ENCODE data around the gene FLOT2. TPM values are rescaled to one million over a fixed set of nuclear protein-coding genes. Genes with fewer than 3 reads are reported as not detected.
"Not testable (repeated sequence)": the region's sequence is repeated elsewhere in the genome, so short reads cannot be mapped to it uniquely, and the experiment has no call there.

FLOT2 gene
- total and polyA plus RNA-seq, 7 donors, result 30.4 to 81.1 (median 40.8) TPM

DNA sequence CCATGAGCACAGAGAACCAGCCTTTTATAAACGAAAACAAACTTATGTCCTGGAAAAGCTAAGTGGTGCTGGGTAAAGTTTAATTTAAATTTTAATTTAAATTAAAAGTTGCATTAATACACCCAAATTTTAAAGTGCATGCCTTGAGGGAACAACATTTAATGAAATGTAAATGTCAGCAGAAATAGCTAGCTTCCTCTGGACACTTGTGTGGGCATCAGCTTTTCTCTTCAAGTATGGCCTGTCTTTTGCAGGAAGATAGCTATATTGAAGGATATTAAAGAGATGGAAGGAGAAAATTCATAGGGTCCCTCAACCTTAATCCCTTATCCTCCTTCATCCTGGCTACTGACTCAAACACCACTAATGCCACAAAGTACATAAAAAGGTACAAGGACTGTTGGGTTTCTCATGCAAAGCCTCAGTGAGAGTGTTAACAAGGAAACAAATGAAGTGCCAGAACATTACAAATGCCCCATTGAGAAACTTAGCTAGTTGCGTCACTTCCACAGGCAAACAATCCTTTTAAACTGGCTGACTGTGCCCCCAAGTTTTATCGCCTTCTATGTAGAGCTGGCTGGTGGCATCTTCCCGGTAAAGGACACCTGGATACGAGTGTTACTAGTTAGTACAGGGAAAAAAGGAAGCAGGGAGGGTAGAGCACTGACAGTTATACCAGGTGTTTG is 39.7 kb upstream of the FLOT2 start:
- Histone ChIP-seq H3K27ac (peak overlapping the region; percentile 80), H3K27me3 (ENCODE audit: insufficient read depth in 3 of 3, low read length in 2 of 3) (no peaks in the 10 kb centered on the region), H3K36me3 (ENCODE audit: insufficient read depth in 1 of 2, low read depth in 1 of 2) (no peaks in the 10 kb centered on the region), H3K4me3 (no peak overlapping the region), H3K4me1 (peaks cover 87% of the 10 kb centered on the region), H3K9me3 (no peaks in the 10 kb centered on the region)
- DNase-seq (no peak), ATAC-seq (peak in 3 of 4 donors; percentile 31 to 66 (median 47))
- WGBS, 3 donors, result 41 to 72% (median 49%) methylated on average over 5 of the region's 5 CpGs
- TF ChIP-seq, protein P1, sequence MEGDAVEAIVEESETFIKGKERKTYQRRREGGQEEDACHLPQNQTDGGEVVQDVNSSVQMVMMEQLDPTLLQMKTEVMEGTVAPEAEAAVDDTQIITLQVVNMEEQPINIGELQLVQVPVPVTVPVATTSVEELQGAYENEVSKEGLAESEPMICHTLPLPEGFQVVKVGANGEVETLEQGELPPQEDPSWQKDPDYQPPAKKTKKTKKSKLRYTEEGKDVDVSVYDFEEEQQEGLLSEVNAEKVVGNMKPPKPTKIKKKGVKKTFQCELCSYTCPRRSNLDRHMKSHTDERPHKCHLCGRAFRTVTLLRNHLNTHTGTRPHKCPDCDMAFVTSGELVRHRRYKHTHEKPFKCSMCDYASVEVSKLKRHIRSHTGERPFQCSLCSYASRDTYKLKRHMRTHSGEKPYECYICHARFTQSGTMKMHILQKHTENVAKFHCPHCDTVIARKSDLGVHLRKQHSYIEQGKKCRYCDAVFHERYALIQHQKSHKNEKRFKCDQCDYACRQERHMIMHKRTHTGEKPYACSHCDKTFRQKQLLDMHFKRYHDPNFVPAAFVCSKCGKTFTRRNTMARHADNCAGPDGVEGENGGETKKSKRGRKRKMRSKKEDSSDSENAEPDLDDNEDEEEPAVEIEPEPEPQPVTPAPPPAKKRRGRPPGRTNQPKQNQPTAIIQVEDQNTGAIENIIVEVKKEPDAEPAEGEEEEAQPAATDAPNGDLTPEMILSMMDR (IDR thresholded peaks at IDR 0.05), result no peak
- intact Hi-C loops (cut with DNase I), result no loop called here

DNA sequence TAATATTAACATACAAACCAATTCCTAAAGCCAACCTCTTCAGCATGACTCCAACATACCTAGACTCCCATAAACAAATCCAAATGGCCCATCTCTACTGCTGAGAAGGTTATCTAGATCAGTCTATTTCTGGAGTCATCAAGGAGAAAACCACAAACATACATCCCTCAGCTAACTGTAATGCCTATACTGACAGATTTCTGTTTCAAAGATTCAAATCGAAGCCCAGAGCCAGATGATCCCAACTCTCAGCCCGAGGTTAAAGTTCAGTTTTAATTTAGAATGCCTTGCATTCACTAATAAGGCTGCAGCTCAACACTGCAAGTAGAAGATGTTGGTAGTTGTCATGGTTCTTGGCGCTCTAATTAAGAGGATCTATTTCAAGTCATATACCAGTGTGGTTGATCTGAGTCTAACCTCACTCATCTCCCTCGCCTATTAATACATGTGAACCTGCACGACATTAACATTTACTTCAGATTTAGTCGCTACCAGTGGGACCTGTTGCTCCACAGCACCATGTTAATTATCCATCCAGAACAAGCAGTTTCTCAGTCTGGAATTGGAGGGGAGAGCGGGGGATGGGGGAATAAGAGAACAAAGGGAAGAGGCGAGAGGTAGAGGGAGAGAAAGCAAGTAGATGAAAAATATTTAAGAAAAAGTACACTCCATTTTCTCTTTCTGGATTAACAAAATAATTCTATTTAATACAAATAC is 38.4 kb upstream of the FLOT2 start:
- DNase-seq, result no peak
- no peak for ATAC-seq
- no peaks in the 10 kb centered on the region for H3K36me3 ChIP-seq (ENCODE audit: insufficient read depth in 1 of 2, low read depth in 1 of 2)
- H3K27ac ChIP-seq, result peak overlapping the region; percentile 80
- no peak overlapping the region for H3K4me3 ChIP-seq
- peaks cover 74% of the 10 kb centered on the region for H3K4me1 ChIP-seq
- H3K27me3 ChIP-seq (ENCODE audit: insufficient read depth in 3 of 3, low read length in 2 of 3), result no peaks in the 10 kb centered on the region
- TF ChIP-seq, protein P1 (IDR thresholded peaks at IDR 0.05), result no peak
- 65 to 87% (median 69%) methylated on average over 8 of the region's 8 CpGs for WGBS, 3 donors
- no peaks in the 10 kb centered on the region for H3K9me3 ChIP-seq
- intact Hi-C loops (cut with DNase I), result no loop called here

DNA sequence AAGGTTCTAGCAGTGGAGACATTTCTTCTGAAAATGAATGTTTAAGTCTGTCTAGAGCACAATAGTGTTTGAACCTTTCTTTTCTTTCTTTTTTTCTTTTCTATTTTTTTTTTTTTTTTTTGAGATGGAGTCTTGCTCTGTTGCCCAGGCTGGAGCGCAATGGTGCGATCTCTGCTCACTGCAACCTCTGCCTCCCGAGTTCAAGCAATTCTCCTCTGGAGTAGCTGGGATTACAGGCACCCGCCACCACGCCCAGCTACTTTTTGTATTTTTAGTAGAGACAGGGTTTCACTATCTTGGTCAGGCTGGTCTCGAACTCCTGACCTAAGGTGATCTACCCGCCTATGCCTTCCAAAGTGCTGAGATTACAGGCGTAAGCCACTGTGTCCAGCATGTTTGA is 37.0 kb upstream of the FLOT2 start:
- peaks cover 63% of the 10 kb centered on the region for H3K4me1 ChIP-seq
- DNase-seq; intact Hi-C loops (cut with DNase I); H3K36me3 ChIP-seq (ENCODE audit: insufficient read depth in 1 of 2, low read depth in 1 of 2); H3K27ac ChIP-seq; ATAC-seq; H3K9me3 ChIP-seq; H3K4me3 ChIP-seq; H3K27me3 ChIP-seq (ENCODE audit: insufficient read depth in 3 of 3, low read length in 2 of 3): not testable (repeated sequence)
- WGBS, 3 donors, result 95 to 99% (median 97%) methylated on average over 8 of the region's 8 CpGs

DNA sequence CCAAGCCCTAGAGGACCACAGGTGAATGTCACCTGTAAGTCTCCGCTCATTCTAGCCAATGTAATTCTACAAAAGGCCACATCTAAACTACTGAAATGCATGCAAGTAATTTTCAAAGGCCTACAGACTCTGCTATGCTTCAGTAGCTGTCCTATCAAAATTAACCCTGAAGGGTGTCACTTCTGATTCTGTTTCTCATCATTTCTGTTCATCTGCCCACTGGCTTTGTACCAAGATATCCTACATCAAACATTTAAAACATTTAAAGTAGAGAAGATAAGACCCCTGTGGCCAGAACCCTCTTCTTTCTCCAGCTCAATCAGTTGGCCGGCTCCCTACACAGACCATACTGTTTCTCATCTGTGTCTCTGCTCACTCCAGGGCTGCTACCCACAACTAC is 32.3 kb upstream of the FLOT2 start:
- no peak for DNase-seq
- intact Hi-C loops (cut with DNase I), result no loop called here
- no peak overlapping the region for H3K27ac ChIP-seq
- WGBS, 3 donors, result 90 to 96% (median 94%) methylated on average over 2 of the region's 2 CpGs
- no peak for ATAC-seq
- TF ChIP-seq, protein P1 (IDR thresholded peaks at IDR 0.05), result no peak
- no peaks in the 10 kb centered on the region for H3K27me3 ChIP-seq (ENCODE audit: insufficient read depth in 3 of 3, low read length in 2 of 3)
- peaks cover 7% of the 10 kb centered on the region for H3K9me3 ChIP-seq
- peaks cover 31% of the 10 kb centered on the region for H3K4me1 ChIP-seq
- no peak overlapping the region for H3K4me3 ChIP-seq
- H3K36me3 ChIP-seq (ENCODE audit: insufficient read depth in 1 of 2, low read depth in 1 of 2), result peaks cover 6 to 10% of the 10 kb centered on the region in 2 donors

DNA sequence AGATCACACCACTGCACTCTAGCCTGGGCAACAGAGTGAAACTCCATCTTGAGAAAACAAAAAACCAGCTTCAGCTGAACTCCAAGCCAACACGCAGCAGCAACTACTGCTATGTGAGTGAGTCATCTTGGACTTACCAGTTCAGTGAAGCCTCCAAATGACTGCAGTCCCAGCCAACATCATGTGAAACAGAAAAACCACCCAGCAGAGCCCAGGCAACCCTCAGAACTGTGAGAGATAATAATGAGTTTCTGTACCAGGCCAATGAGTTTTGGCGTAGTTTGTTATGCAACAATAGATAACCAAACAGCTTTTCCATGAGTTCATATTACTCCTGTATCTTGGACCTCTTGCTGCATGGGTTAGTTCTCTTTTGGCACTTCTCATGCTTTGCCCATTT is 30.5 kb upstream of the FLOT2 start:
- 89 to 97% (median 93%) methylated on average over 2 of the region's 2 CpGs for WGBS, 3 donors
- no peaks in the 10 kb centered on the region for H3K27me3 ChIP-seq (ENCODE audit: insufficient read depth in 3 of 3, low read length in 2 of 3)

More for the DNA sequence above, 30.5 kb upstream of the FLOT2 start:
- no peak overlapping the region for H3K4me3 ChIP-seq
- peaks cover 7% of the 10 kb centered on the region for H3K9me3 ChIP-seq
- no peak for DNase-seq
- TF ChIP-seq, protein P1 (IDR thresholded peaks at IDR 0.05), result no peak
- intact Hi-C loops (cut with DNase I), result no loop called here
- H3K36me3 ChIP-seq (ENCODE audit: insufficient read depth in 1 of 2, low read depth in 1 of 2), result peaks cover 6 to 26% of the 10 kb centered on the region in 2 donors
- ATAC-seq, result peak in 1 of 4 donors; percentile 40
- H3K27ac ChIP-seq, result no peak overlapping the region
- H3K4me1 ChIP-seq, result peaks cover 23% of the 10 kb centered on the region

Measured in psoas muscle (tissue), 8 donors.